Measurements from ENCODE around the gene CTF1. TPM values are rescaled to one million over a fixed set of nuclear protein-coding genes. Genes with fewer than 3 reads are reported as not detected.

The CTF1 gene
- total RNA-seq, 1 experiment from 2014 or later: 1.1 TPM

Small RNA genes within 50 kb of the gene (small RNA-seq; reads per million reads assigned to genes)
- not detected for gene AC135048.1
- not detected for gene MIR4519
- gene MIR762: not detected

Other genes starting within 250 kb of the CTF1 start
- 17.4 and 42.0 TPM in 2 replicates for gene PRR14, start 245.7 kb upstream of the CTF1 start, total RNA-seq (2014; rRNA removed; shearing (Covaris generic); ENCODE audit: low replicate concordance)
- 32.9 and 36.1 TPM in 2 replicates for gene FBRS, start 238.2 kb upstream of the CTF1 start, total RNA-seq (2014; rRNA removed; shearing (Covaris generic); ENCODE audit: low replicate concordance)
- 13.2 and 21.2 TPM in 2 replicates for gene SRCAP, start 197.4 kb upstream of the CTF1 start, total RNA-seq (2014; rRNA removed; shearing (Covaris generic); ENCODE audit: low replicate concordance)
- 32.3 and 35.5 TPM in 2 replicates for gene PHKG2, start 148.2 kb upstream of the CTF1 start, total RNA-seq (2014; rRNA removed; shearing (Covaris generic); ENCODE audit: low replicate concordance)
- 8.9 and 15.0 TPM in 2 replicates for gene CFAP119, start 134.6 kb upstream of the CTF1 start, total RNA-seq (2014; rRNA removed; shearing (Covaris generic); ENCODE audit: low replicate concordance)
- 57.9 and 66.4 TPM in 2 replicates for gene RNF40, start 134.3 kb upstream of the CTF1 start, total RNA-seq (2014; rRNA removed; shearing (Covaris generic); ENCODE audit: low replicate concordance)
- gene ZNF629, start 109.4 kb upstream of the CTF1 start, total RNA-seq (2014; rRNA removed; shearing (Covaris generic); ENCODE audit: low replicate concordance): 4.8 and 6.3 TPM in 2 replicates
- gene BCL7C, start 2.5 kb upstream of the CTF1 start, total RNA-seq (2014; rRNA removed; shearing (Covaris generic); ENCODE audit: low replicate concordance): 27.4 and 59.7 TPM in 2 replicates
- 24.5 and 59.5 TPM in 2 replicates for gene FBXL19, start 27.0 kb downstream of the CTF1 start, total RNA-seq (2014; rRNA removed; shearing (Covaris generic); ENCODE audit: low replicate concordance)
- 34.0 and 60.7 TPM in 2 replicates for gene ORAI3, start 52.5 kb downstream of the CTF1 start, total RNA-seq (2014; rRNA removed; shearing (Covaris generic); ENCODE audit: low replicate concordance)
- 3.8 and 4.3 TPM in 2 replicates for gene SETD1A, start 61.1 kb downstream of the CTF1 start, total RNA-seq (2014; rRNA removed; shearing (Covaris generic); ENCODE audit: low replicate concordance)
- gene HSD3B7, start 88.6 kb downstream of the CTF1 start, total RNA-seq (2014; rRNA removed; shearing (Covaris generic); ENCODE audit: low replicate concordance): 0.65 and 2.7 TPM in 2 replicates
- 0.07 and 0.11 TPM in 2 replicates for gene STX1B, start 114.0 kb downstream of the CTF1 start, total RNA-seq (2014; rRNA removed; shearing (Covaris generic); ENCODE audit: low replicate concordance)
- gene STX4, start 136.9 kb downstream of the CTF1 start, total RNA-seq (2014; rRNA removed; shearing (Covaris generic); ENCODE audit: low replicate concordance): 16.6 and 16.7 TPM in 2 replicates
- 6.0 and 7.7 TPM in 2 replicates for gene ZNF668, start 177.6 kb downstream of the CTF1 start, total RNA-seq (2014; rRNA removed; shearing (Covaris generic); ENCODE audit: low replicate concordance)
- gene ZNF646, start 177.8 kb downstream of the CTF1 start, total RNA-seq (2014; rRNA removed; shearing (Covaris generic); ENCODE audit: low replicate concordance): 22.0 and 23.3 TPM in 2 replicates
- 3.2 and 4.0 TPM in 2 replicates for gene PRSS53, start 192.3 kb downstream of the CTF1 start, total RNA-seq (2014; rRNA removed; shearing (Covaris generic); ENCODE audit: low replicate concordance)
- gene VKORC1, start 198.2 kb downstream of the CTF1 start, total RNA-seq (2014; rRNA removed; shearing (Covaris generic); ENCODE audit: low replicate concordance): 70.2 and 93.9 TPM in 2 replicates
- gene BCKDK, start 211.8 kb downstream of the CTF1 start, total RNA-seq (2014; rRNA removed; shearing (Covaris generic); ENCODE audit: low replicate concordance): 28.4 and 37.5 TPM in 2 replicates
- gene KAT8, start 221.1 kb downstream of the CTF1 start, total RNA-seq (2014; rRNA removed; shearing (Covaris generic); ENCODE audit: low replicate concordance): 37.2 and 42.7 TPM in 2 replicates
- not detected in 2 replicates for gene PRSS8, start 239.1 kb downstream of the CTF1 start, total RNA-seq (2014; rRNA removed; shearing (Covaris generic); ENCODE audit: low replicate concordance)

All from Karpas-422 (cell line).